HUES6 (cell line): ENCODE measurements around the gene DNM1.

Experiments
- H3K27ac ChIP-seq: 2 replicates; pipeline ENCODE4 v1.7.0; 2013; ENCODE audit warnings: low read depth, mild to moderate bottlenecking, low read length, inconsistent platforms
- H3K27me3 ChIP-seq: 2 replicates; pipeline ENCODE4 v1.6.1; 2013; ENCODE audit warnings: low read length; ENCODE audit not compliant: control insufficient read depth, insufficient read depth
- H3K36me3 ChIP-seq: 2 replicates; pipeline ENCODE4 v1.6.1; 2013; ENCODE audit warnings: low read length; ENCODE audit not compliant: control insufficient read depth, insufficient read depth
- H3K4me1 ChIP-seq: 2 replicates; pipeline ENCODE4 v1.6.1; 2013; ENCODE audit warnings: low read length; ENCODE audit not compliant: control insufficient read depth, insufficient read depth
- H3K4me3 ChIP-seq: 2 replicates; pipeline ENCODE4 v1.5.1; 2013; ENCODE audit warnings: low read depth, low read length
- H3K9ac ChIP-seq: one replicate; pipeline ENCODE4 v1.6.1; 2013; ENCODE audit warnings: mild to moderate bottlenecking, low read length
- H3K9me3 ChIP-seq: 2 replicates; pipeline ENCODE4 v1.6.1; 2013; ENCODE audit warnings: low read depth, low read length; ENCODE audit not compliant: control insufficient read depth, insufficient read depth

The DNM1 gene

GRCh38 chr9:128232528-128233428 lies 29.6 kb downstream of the DNM1 start:
- Histone ChIP-seq H3K4me1 (no peaks in the 10 kb centered on the region), H3K9me3 (no peaks in the 10 kb centered on the region), H3K27ac (no peak overlapping the region), H3K9ac (no peak overlapping the region), H3K36me3 (peaks cover 14% of the 10 kb centered on the region), H3K4me3 (no peak overlapping the region), H3K27me3 (no peaks in the 10 kb centered on the region)

GRCh38 chr9:128233817-128234406 lies 30.7 kb downstream of the DNM1 start:
- H3K27ac ChIP-seq = no peak overlapping the region
- no peak overlapping the region for H3K4me3 ChIP-seq
- no peaks in the 10 kb centered on the region for H3K4me1 ChIP-seq
- H3K9ac ChIP-seq = no peak overlapping the region
- no peaks in the 10 kb centered on the region for H3K9me3 ChIP-seq
- peaks cover 15% of the 10 kb centered on the region for H3K36me3 ChIP-seq
- H3K27me3 ChIP-seq = no peaks in the 10 kb centered on the region

GRCh38 chr9:128242124-128242523 lies 38.9 kb downstream of the DNM1 start:
- H3K9me3 ChIP-seq = no peaks in the 10 kb centered on the region
- no peak overlapping the region for H3K9ac ChIP-seq
- H3K4me1 ChIP-seq = peaks cover 17% of the 10 kb centered on the region
- H3K4me3 ChIP-seq = no peak overlapping the region
- no peak overlapping the region for H3K27ac ChIP-seq
- H3K36me3 ChIP-seq = peaks cover 45% of the 10 kb centered on the region
- H3K27me3 ChIP-seq = no peaks in the 10 kb centered on the region

DNA sequence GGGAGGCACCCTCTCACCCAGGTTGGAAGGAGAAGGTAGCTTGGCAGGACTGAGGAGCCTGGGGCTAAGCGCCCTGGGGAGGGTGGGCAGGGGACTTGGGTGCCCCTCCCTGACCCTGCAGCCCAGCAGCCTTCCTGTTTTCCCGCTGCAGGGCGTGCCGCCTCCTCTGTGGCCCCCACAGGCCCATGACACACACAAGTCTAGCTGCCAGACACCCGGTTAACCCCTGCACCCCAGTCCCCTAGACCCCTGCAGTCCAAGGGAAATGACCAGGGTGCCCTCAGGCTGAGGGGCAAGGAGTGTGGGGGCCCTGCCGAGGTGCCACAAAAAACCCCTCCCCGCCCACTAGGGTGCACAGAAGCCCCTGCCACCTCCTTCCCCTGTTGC lies 39.6 kb downstream of the DNM1 start:
- Histone ChIP-seq H3K9me3 (no peaks in the 10 kb centered on the region), H3K27ac (no peak overlapping the region), H3K4me3 (no peak overlapping the region), H3K9ac (no peak overlapping the region), H3K36me3 (peaks cover 51% of the 10 kb centered on the region), H3K4me1 (peaks cover 17% of the 10 kb centered on the region), H3K27me3 (no peaks in the 10 kb centered on the region)

GRCh38 chr9:128243215-128244018 lies 40.2 kb downstream of the DNM1 start:
- H3K27ac ChIP-seq = no peak overlapping the region
- H3K9ac ChIP-seq = no peak overlapping the region
- no peaks in the 10 kb centered on the region for H3K9me3 ChIP-seq
- no peak overlapping the region for H3K4me3 ChIP-seq
- H3K36me3 ChIP-seq = peaks cover 53% of the 10 kb centered on the region
- no peaks in the 10 kb centered on the region for H3K27me3 ChIP-seq
- peaks cover 17% of the 10 kb centered on the region for H3K4me1 ChIP-seq

- Histone ChIP-seq H3K9ac (no peak overlapping the region), H3K4me3 (no peak overlapping the region)
Measured at GRCh38 chr9:128244091-128244836, 41.1 kb downstream of the DNM1 start.

GRCh38 chr9:128244837-128245231 lies 41.7 kb downstream of the DNM1 start:
- peaks cover 46% of the 10 kb centered on the region for H3K36me3 ChIP-seq
- H3K27ac ChIP-seq = no peak overlapping the region
- no peaks in the 10 kb centered on the region for H3K9me3 ChIP-seq
- no peak overlapping the region for H3K4me3 ChIP-seq
- no peak overlapping the region for H3K9ac ChIP-seq
- H3K27me3 ChIP-seq = no peaks in the 10 kb centered on the region
- peaks cover 17% of the 10 kb centered on the region for H3K4me1 ChIP-seq

More at GRCh38 chr9:128244091-128244836, 41.1 kb downstream of the DNM1 start:
- Histone ChIP-seq H3K27me3 (no peaks in the 10 kb centered on the region), H3K9me3 (no peaks in the 10 kb centered on the region), H3K4me1 (peaks cover 17% of the 10 kb centered on the region), H3K27ac (no peak overlapping the region), H3K36me3 (peaks cover 51% of the 10 kb centered on the region)

- Histone ChIP-seq H3K36me3 (peaks cover 38% of the 10 kb centered on the region), H3K9ac (no peak overlapping the region), H3K27me3 (no peaks in the 10 kb centered on the region), H3K4me3 (no peak overlapping the region; the same call in 1 of the 2 replicates), H3K27ac (no peak overlapping the region), H3K9me3 (no peaks in the 10 kb centered on the region), H3K4me1 (peaks cover 17% of the 10 kb centered on the region)
Measured at GRCh38 chr9:128245421-128246151, 42.4 kb downstream of the DNM1 start.

GRCh38 chr9:128246471-128246870 lies 43.3 kb downstream of the DNM1 start:
- Histone ChIP-seq H3K4me1 (peaks cover 20% of the 10 kb centered on the region), H3K27ac (no peak overlapping the region), H3K4me3 (no peak overlapping the region), H3K9me3 (no peaks in the 10 kb centered on the region), H3K27me3 (no peaks in the 10 kb centered on the region), H3K9ac (no peak overlapping the region), H3K36me3 (peaks cover 29% of the 10 kb centered on the region)

DNA sequence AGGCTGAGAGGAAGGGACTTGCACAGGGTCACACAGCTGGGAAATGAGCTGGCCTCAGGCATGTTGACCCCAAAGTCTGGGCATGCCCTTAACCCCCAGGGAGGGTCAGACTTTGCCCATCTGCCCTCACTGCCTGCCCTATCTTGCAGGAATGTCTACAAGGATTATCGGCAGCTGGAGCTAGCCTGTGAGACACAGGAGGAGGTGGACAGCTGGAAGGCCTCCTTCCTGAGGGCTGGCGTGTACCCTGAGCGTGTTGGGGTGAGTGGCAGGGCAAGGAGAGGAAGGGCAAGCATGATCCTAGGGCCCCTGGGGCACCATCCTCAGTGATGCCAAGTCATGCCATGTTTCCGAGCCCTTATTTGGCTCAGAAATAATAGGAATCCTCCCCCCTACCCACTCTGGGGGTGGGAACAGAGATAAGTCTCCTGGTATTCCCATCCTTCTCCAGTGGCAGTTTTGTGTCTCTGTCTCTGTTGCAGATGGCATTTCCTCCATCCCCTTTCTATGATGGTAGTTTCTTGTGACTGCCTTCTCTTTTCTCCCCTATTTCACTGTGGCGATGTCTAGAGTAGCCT lies 44.1 kb downstream of the DNM1 start:
- Histone ChIP-seq H3K4me1 (peaks cover 20% of the 10 kb centered on the region), H3K27ac (no peak overlapping the region), H3K9me3 (no peaks in the 10 kb centered on the region), H3K4me3 (no peak overlapping the region), H3K36me3 (peaks cover 27% of the 10 kb centered on the region), H3K9ac (no peak overlapping the region), H3K27me3 (no peaks in the 10 kb centered on the region)
